K562 (cell line): ENCODE results near the gene CLASP1. TPM values are rescaled to one million over a fixed set of nuclear protein-coding genes. Genes with fewer than 3 reads are reported as not detected.

ENCODE experiments used
- CCAR2 ChIP-seq: fragments of 200-400 bp; formaldehyde crosslinking; IDR thresholded peaks from 2 replicates; pipeline ENCODE4 v1.6.1; 2017; ENCODE audit warnings: mild to moderate bottlenecking, low read depth, low read length
- ETV1 ChIP-seq: fragments of 450-650 bp; conservative IDR thresholded peaks from 2 replicates; pipeline ENCODE4 v1.6.1; 2016; ENCODE audit warnings: missing genetic modification characterization, control low read depth, low read depth, missing compliant biosample characterization
- EWSR1 ChIP-seq: fragments of 450-650 bp; IDR thresholded peaks from 2 replicates; pipeline ENCODE4 v1.6.1; 2018; ENCODE audit warnings: borderline replicate concordance, mild to moderate bottlenecking, low read depth, moderate library complexity; ENCODE audit not compliant: partially characterized antibody
- FOSL1 ChIP-seq: fragments of 200-800 bp; sonication (Bioruptor generic); conservative IDR thresholded peaks from 2 replicates; pipeline ENCODE4 v1.6.1; 2016; ENCODE audit warnings: missing genetic modification characterization, missing compliant biosample characterization
- HOXB6 ChIP-seq: fragments of 250-450 bp; sonication (Bioruptor Pico); IDR thresholded peaks from 2 replicates; pipeline ENCODE4 v1.5.1; 2022; ENCODE audit warnings: mild to moderate bottlenecking, borderline replicate concordance
- LARP7 ChIP-seq: fragments of 450-650 bp; IDR thresholded peaks from 2 replicates; pipeline ENCODE4 v1.6.1; 2016
- MTA3 ChIP-seq: fragments of 450-650 bp; formaldehyde crosslinking; IDR thresholded peaks from 2 replicates; pipeline ENCODE4 v1.6.1; 2017; ENCODE audit warnings: mild to moderate bottlenecking, borderline replicate concordance
- NRF1 ChIP-seq, 2 experiments: fragments of 450-650 bp; IDR thresholded peaks in 1 of 2; conservative IDR thresholded peaks in 1 of 2; 2 replicates each; pipeline ENCODE4 v1.6.1; 2014; ENCODE audit warnings: mild to moderate bottlenecking in 2 of 2
- PCBP1 ChIP-seq: fragments of 200-400 bp; formaldehyde crosslinking; IDR thresholded peaks from 2 replicates; pipeline ENCODE4 v1.6.1; 2018; ENCODE audit warnings: mild to moderate bottlenecking, low read depth, low read length; ENCODE audit not compliant: poor library complexity, severe bottlenecking
- POLR2AphosphoS5 ChIP-seq: IDR thresholded peaks from 2 replicates; pipeline ENCODE4 v1.6.1; 2011; ENCODE audit warnings: mild to moderate bottlenecking, low read depth, low read length, moderate library complexity; ENCODE audit not compliant: control insufficient read depth, insufficient read depth
- SIX5 ChIP-seq, 2 experiments: IDR thresholded peaks; 2 replicates each; pipeline ENCODE4 v1.6.1; 2011; ENCODE audit warnings: low read length in 2 of 2, borderline replicate concordance in 1 of 2, low read depth in 1 of 2, mild to moderate bottlenecking in 1 of 2, moderate library complexity in 1 of 2; ENCODE audit not compliant: insufficient read depth in 1 of 2
- SREBF2 ChIP-seq: sonication (generic); formaldehyde crosslinking; IDR thresholded peaks from 2 replicates; pipeline ENCODE4 v1.4.0; 2020; ENCODE audit warnings: mild to moderate bottlenecking, missing genetic modification reagents
- TCF7 ChIP-seq: sonication (generic); IDR thresholded peaks from 2 replicates; pipeline ENCODE4 v1.6.1; 2016; ENCODE audit warnings: antibody characterized with exemption, borderline replicate concordance
- TSC22D4 ChIP-seq: fragments of 450-650 bp; IDR thresholded peaks from 2 replicates; pipeline ENCODE4 v1.6.1; 2016; ENCODE audit warnings: missing genetic modification characterization, missing biosample characterization, control low read depth
- ZKSCAN8 ChIP-seq: fragments of 200-800 bp; sonication (Bioruptor generic); IDR thresholded peaks from 2 replicates; pipeline ENCODE4 v1.6.1; 2016; ENCODE audit warnings: missing genetic modification characterization, missing compliant biosample characterization
- ZNF133 ChIP-seq: fragments of 250-450 bp; sonication (Bioruptor Pico); IDR thresholded peaks from 2 replicates; pipeline ENCODE4 v1.4.0; 2020; ENCODE audit warnings: mild to moderate bottlenecking
- ZNF165 ChIP-seq: fragments of 250-450 bp; sonication (Bioruptor Pico); IDR thresholded peaks from 2 replicates; pipeline ENCODE4 v1.4.0; 2020; ENCODE audit warnings: borderline replicate concordance
- ZNF197 ChIP-seq: fragments of 200-800 bp; sonication (Bioruptor generic); IDR thresholded peaks from 2 replicates; pipeline ENCODE4 v1.6.1; 2016; ENCODE audit warnings: low read depth, missing genetic modification characterization, missing compliant biosample characterization
- ZNF408 ChIP-seq: fragments of 250-450 bp; sonication (Bioruptor Pico); IDR thresholded peaks from 2 replicates; pipeline ENCODE4 v1.4.0; 2020; ENCODE audit warnings: low read depth, mild to moderate bottlenecking, moderate library complexity
- polyA plus RNA-seq, 8 experiments: library from polyadenylated mRNA; depleted of rRNA in 4 of 8; stranded (reverse) in 5 of 8; unstranded in 3 of 8; fragments of >200 nt; fragmentation: Nextera tagmentation in 2 of 8; fragmentation: Illumina TruSeq in 1 of 8; extraction: Ambion mirVana in 2 of 8; extraction: Trizol in 1 of 8; gene quantifications; 2 replicates each; pipeline versions ENCODE4 v1.2.1 to v1.2.3, GENCODE V29; 2011 to 2014; ENCODE audit warnings: inconsistent platforms in 1 of 8, missing spikeins in 1 of 8
- total RNA-seq, 7 experiments: library from RNA; depleted of rRNA in 6 of 7; stranded (reverse); fragments of >200 nt in 6 of 7; fragmentation: Illumina TruSeq in 2 of 7; extraction: Trizol in 2 of 7; gene quantifications; 2 replicates each; pipeline versions ENCODE4 v1.2.1 to v1.2.3, GENCODE V29; 2011 to 2021; ENCODE audit warnings: low replicate concordance in 1 of 7
- TF ChIP-seq, protein P1 (sequence below): sonication (generic); formaldehyde crosslinking; IDR thresholded peaks from 2 replicates; pipeline ENCODE4 v1.4.0; 2020; ENCODE audit warnings: mild to moderate bottlenecking, missing genetic modification reagents
- TF ChIP-seq, protein P2 (sequence below): fragments of 150-350 bp; conservative IDR thresholded peaks from 2 replicates; pipeline ENCODE4 v1.6.1; 2014; ENCODE audit warnings: low read length
- TF ChIP-seq, protein P3 (sequence below): fragments of 250-450 bp; sonication (Bioruptor Pico); IDR thresholded peaks from 2 replicates; pipeline ENCODE4 v1.8.0; 2021; ENCODE audit warnings: moderate library complexity, mild to moderate bottlenecking, inconsistent platforms

CLASP1 gene
- total and polyA plus RNA-seq, 9 of the 15 experiments (the other 6 are each of a cell fraction or from before 2014, with no cell fraction given) = 1.7 to 40.3 (median 20.7) TPM

DNA sequence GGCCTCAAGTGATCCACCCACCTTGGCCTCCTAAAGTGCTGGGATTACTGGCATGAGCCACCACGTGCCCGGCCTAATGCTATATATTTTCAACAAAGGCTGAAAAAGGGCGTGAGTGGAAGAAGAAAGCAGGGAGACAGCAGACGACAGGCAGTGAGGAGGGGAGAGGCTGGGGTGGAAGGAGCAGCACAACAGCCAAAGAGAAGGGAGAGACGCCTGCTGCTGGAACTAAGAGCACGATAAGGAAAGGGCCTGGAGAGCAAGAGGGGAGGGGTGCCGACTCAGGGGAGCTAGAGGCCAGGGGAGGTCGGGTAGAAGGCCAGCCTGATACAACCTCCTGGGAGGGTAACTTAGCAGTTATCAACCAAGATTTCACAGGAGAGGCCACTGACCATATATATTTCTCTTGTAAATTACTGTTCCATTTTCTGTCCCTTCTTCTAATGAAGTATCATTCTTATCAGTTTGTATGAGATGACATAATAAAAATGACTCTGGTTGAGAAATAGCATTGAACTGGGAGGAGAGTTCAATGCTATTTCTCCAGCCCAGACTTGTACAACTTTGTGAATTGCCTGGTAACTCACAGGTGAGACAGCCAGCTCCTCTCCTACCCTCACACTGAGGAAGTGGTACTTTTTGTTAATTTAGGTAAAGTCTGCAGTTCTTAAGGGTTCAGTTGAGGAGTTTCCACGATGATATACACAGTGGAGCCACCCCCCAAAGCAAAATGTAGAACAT lies 124.4 kb downstream of the CLASP1 start (continued):
- TF ChIP-seq HOXB6 (CRISPR knock-in tag) = no peak
- no peak for TF ChIP-seq TCF7
- 0 out of 2 replicates have a peak, but pooled peaks have one; percentile 45 for TF ChIP-seq LARP7
- no peak for TF ChIP-seq ETV1 (tag)
- TF ChIP-seq, protein P1, sequence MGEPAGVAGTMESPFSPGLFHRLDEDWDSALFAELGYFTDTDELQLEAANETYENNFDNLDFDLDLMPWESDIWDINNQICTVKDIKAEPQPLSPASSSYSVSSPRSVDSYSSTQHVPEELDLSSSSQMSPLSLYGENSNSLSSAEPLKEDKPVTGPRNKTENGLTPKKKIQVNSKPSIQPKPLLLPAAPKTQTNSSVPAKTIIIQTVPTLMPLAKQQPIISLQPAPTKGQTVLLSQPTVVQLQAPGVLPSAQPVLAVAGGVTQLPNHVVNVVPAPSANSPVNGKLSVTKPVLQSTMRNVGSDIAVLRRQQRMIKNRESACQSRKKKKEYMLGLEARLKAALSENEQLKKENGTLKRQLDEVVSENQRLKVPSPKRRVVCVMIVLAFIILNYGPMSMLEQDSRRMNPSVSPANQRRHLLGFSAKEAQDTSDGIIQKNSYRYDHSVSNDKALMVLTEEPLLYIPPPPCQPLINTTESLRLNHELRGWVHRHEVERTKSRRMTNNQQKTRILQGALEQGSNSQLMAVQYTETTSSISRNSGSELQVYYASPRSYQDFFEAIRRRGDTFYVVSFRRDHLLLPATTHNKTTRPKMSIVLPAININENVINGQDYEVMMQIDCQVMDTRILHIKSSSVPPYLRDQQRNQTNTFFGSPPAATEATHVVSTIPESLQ = no peak
- TF ChIP-seq MTA3 = 0 out of 2 replicates have a peak, but pooled peaks have one; percentile 28
- no peak for TF ChIP-seq SIX5 (IDR thresholded peaks at IDR 0.05; ENCODE audit: borderline replicate concordance in 1 of 2, insufficient read depth in 1 of 2, low read depth in 1 of 2, low read length in 2 of 2)
- no peak for TF ChIP-seq SREBF2 (CRISPR knock-in tag)
- no peak for TF ChIP-seq ZNF408 (CRISPR knock-in tag)
- TF ChIP-seq PCBP1 = no peak
- TF ChIP-seq EWSR1 = no peak
- no peak for TF ChIP-seq ZNF197 (CRISPR knock-in tag)
- TF ChIP-seq POLR2AphosphoS5 = 0 out of 2 replicates have a peak, but pooled peaks have one; percentile 24
- no peak for TF ChIP-seq ZNF165 (CRISPR knock-in tag)
- no peak for TF ChIP-seq ZKSCAN8 (CRISPR knock-in tag)
- no peak for TF ChIP-seq FOSL1 (tag)
- TF ChIP-seq ZNF133 (CRISPR knock-in tag) = no peak
- no peak for TF ChIP-seq TSC22D4 (tag)
- TF ChIP-seq CCAR2 = no peak
- TF ChIP-seq, protein P2, sequence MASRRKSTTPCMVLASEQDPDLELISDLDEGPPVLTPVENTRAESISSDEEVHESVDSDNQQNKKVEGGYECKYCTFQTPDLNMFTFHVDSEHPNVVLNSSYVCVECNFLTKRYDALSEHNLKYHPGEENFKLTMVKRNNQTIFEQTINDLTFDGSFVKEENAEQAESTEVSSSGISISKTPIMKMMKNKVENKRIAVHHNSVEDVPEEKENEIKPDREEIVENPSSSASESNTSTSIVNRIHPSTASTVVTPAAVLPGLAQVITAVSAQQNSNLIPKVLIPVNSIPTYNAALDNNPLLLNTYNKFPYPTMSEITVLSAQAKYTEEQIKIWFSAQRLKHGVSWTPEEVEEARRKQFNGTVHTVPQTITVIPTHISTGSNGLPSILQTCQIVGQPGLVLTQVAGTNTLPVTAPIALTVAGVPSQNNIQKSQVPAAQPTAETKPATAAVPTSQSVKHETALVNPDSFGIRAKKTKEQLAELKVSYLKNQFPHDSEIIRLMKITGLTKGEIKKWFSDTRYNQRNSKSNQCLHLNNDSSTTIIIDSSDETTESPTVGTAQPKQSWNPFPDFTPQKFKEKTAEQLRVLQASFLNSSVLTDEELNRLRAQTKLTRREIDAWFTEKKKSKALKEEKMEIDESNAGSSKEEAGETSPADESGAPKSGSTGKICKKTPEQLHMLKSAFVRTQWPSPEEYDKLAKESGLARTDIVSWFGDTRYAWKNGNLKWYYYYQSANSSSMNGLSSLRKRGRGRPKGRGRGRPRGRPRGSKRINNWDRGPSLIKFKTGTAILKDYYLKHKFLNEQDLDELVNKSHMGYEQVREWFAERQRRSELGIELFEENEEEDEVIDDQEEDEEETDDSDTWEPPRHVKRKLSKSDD = no peak
- no peak for TF ChIP-seq NRF1 (conservative IDR thresholded peaks at IDR 0.05 in 1 of 2, IDR thresholded peaks at IDR 0.05 in 1 of 2)
- TF ChIP-seq, protein P3, sequence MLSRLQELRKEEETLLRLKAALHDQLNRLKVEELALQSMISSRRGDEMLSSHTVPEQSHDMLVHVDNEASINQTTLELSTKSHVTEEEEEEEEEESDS (CRISPR knock-in tag) = no peak
